HepG2 (cell line): ENCODE results near the gene CSTPP1. TPM values are rescaled to one million over a fixed set of nuclear protein-coding genes. Genes with fewer than 3 reads are reported as not detected.

Experiments used
- ATF1 ChIP-seq: IDR thresholded peaks from 2 replicates; pipeline ENCODE4 v1.6.1; 2016; ENCODE audit warnings: mild to moderate bottlenecking, control low read depth
- ATM ChIP-seq: fragments of 450-650 bp; IDR thresholded peaks from 2 replicates; pipeline ENCODE4 v1.7.1; 2017; ENCODE audit warnings: mild to moderate bottlenecking, borderline replicate concordance
- EED ChIP-seq: sonication (generic); formaldehyde crosslinking; IDR thresholded peaks from 2 replicates; pipeline ENCODE4 v1.5.0; 2020; ENCODE audit warnings: mild to moderate bottlenecking, missing genetic modification reagents
- ETS1 ChIP-seq: sonication (generic); formaldehyde crosslinking; IDR thresholded peaks from 2 replicates; pipeline ENCODE4 v1.4.0; 2020; ENCODE audit warnings: missing genetic modification reagents
- FLYWCH1 ChIP-seq: sonication (generic); formaldehyde crosslinking; IDR thresholded peaks from 2 replicates; pipeline ENCODE4 v1.8.1; 2023; ENCODE audit warnings: mild to moderate bottlenecking, missing genetic modification reagents
- HES4 ChIP-seq: sonication (generic); formaldehyde crosslinking; IDR thresholded peaks from 2 replicates; pipeline ENCODE4 v1.9.0; 2021; ENCODE audit warnings: mild to moderate bottlenecking, missing genetic modification reagents, borderline replicate concordance
- IRF9 ChIP-seq: sonication (generic); formaldehyde crosslinking; IDR thresholded peaks from 2 replicates; pipeline ENCODE4 v1.8.0; 2022; ENCODE audit warnings: missing genetic modification reagents, mild to moderate bottlenecking, borderline replicate concordance
- SIN3B ChIP-seq: fragments of 150-350 bp; IDR thresholded peaks from 2 replicates; pipeline ENCODE4 v1.6.1; 2014; ENCODE audit warnings: low read length
- SRSF1 ChIP-seq: fragments of 200-400 bp; formaldehyde crosslinking; optimal IDR thresholded peaks from 2 replicates; pipeline ENCODE3; 2017; ENCODE audit warnings: mild to moderate bottlenecking, low read depth, low read length, moderate library complexity
- SRY ChIP-seq: sonication (generic); formaldehyde crosslinking; IDR thresholded peaks from 2 replicates; pipeline ENCODE4 v1.8.0; 2022; ENCODE audit warnings: mild to moderate bottlenecking, missing genetic modification reagents
- ZNF510 ChIP-seq: sonication (generic); formaldehyde crosslinking; IDR thresholded peaks from 2 replicates; pipeline ENCODE4 v1.4.0; 2020; ENCODE audit warnings: low read depth, mild to moderate bottlenecking, missing genetic modification reagents
- ZNF672 ChIP-seq: sonication (generic); formaldehyde crosslinking; IDR thresholded peaks from 2 replicates; pipeline ENCODE4 v1.8.1; 2022; ENCODE audit warnings: missing genetic modification reagents
- ZSCAN31 ChIP-seq: sonication (generic); formaldehyde crosslinking; IDR thresholded peaks from 2 replicates; pipeline ENCODE4 v1.5.0; 2020; ENCODE audit warnings: low read depth, mild to moderate bottlenecking, missing genetic modification reagents
- polyA plus RNA-seq, 8 experiments: library from polyadenylated mRNA; depleted of rRNA in 3 of 8; stranded (reverse) in 7 of 8; unstranded in 1 of 8; fragments of >200 nt; fragmentation: Illumina TruSeq in 4 of 8; extraction: Trizol in 4 of 8; gene quantifications; 2 replicates each; pipeline versions ENCODE4 v1.2.1 to v1.2.3, GENCODE V29; 2011 to 2016; ENCODE audit warnings: low read depth in 4 of 8, missing spikeins in 1 of 8, mixed read lengths in 1 of 8; ENCODE audit not compliant: insufficient read depth in 1 of 8
- total RNA-seq, 5 experiments: library from RNA; depleted of rRNA; stranded (reverse); fragments of >200 nt; fragmentation: Illumina TruSeq; extraction: Trizol; gene quantifications; 2 replicates each; pipeline ENCODE4 v1.2.3, GENCODE V29; 2016; ENCODE audit warnings: low read depth in 1 of 5
- TF ChIP-seq, protein P1 (sequence below): sonication (generic); formaldehyde crosslinking; IDR thresholded peaks from 2 replicates; pipeline ENCODE4 v1.4.0; 2020; ENCODE audit warnings: missing genetic modification reagents, borderline replicate concordance
- TF ChIP-seq, protein P2 (sequence below): sonication (generic); formaldehyde crosslinking; IDR thresholded peaks from 2 replicates; pipeline ENCODE4 v1.8.0; 2022; ENCODE audit warnings: mild to moderate bottlenecking, missing genetic modification reagents, borderline replicate concordance

The CSTPP1 gene
- total and polyA plus RNA-seq, 2 of the 13 experiments (the other 11 are each of a cell fraction or from before 2014, with no cell fraction given) = 12.3 to 14.6 TPM

DNA sequence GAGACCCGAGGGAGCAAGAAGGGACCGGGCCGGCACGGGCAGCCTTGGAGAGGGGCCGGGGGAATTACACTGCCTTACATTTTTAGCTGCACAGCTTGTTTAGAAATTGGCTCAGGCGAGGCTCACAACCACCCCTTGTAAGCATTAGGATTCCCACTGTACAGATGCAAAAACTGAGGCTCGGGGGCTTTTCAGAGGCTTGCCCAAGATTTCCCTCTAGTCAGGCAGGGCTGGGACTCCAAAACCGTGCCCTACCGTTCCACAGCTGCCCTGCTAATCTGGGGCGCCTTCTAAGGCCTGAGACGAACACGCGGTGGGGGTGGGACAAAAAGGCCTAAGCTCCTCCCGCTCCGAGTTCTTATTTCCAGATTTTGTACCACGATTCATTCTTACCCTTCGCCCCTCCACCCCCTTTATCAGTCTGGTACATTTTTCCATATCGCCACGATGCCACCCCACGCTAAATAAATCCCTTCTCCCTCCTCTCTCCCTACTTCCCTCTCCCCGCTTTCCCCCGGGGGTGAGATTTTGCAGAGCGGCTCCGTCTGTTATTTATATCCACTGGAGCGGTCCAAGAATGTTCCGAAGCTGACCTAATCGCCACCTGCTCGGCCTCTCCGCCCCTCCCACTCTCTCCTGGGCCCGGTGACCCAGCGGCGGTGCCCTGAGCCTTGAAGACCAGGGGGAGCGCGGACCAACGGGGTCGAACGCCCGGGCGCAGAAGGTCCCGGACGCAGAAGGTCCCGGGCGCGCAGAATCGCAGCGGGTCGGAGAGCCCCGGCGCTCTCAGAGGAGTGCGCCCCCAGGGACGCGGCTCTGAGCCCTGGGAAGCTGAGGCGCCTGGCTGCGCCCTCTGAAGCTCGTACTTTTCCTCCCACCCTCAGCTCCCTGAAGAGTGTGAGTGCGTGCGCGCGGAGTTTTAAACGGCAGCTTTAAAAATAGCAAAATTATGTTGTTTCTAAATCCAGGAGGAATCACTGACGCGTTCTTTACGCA is 250.4 kb downstream of the CSTPP1 start (continued):
- TF ChIP-seq ETS1 (CRISPR knock-in tag) = no peak
- no peak for TF ChIP-seq ATF1 (CRISPR knock-in tag)
- TF ChIP-seq EED (CRISPR knock-in tag) = no peak
- TF ChIP-seq ZSCAN31 (CRISPR knock-in tag) = peak; percentile 47; the same call in 1 of the 2 replicates
- 0 out of 2 replicates have a peak, but pooled peaks have one; percentile 61 for TF ChIP-seq FLYWCH1 (CRISPR knock-in tag)
- no peak for TF ChIP-seq ZNF672 (CRISPR knock-in tag)
- TF ChIP-seq, protein P1, sequence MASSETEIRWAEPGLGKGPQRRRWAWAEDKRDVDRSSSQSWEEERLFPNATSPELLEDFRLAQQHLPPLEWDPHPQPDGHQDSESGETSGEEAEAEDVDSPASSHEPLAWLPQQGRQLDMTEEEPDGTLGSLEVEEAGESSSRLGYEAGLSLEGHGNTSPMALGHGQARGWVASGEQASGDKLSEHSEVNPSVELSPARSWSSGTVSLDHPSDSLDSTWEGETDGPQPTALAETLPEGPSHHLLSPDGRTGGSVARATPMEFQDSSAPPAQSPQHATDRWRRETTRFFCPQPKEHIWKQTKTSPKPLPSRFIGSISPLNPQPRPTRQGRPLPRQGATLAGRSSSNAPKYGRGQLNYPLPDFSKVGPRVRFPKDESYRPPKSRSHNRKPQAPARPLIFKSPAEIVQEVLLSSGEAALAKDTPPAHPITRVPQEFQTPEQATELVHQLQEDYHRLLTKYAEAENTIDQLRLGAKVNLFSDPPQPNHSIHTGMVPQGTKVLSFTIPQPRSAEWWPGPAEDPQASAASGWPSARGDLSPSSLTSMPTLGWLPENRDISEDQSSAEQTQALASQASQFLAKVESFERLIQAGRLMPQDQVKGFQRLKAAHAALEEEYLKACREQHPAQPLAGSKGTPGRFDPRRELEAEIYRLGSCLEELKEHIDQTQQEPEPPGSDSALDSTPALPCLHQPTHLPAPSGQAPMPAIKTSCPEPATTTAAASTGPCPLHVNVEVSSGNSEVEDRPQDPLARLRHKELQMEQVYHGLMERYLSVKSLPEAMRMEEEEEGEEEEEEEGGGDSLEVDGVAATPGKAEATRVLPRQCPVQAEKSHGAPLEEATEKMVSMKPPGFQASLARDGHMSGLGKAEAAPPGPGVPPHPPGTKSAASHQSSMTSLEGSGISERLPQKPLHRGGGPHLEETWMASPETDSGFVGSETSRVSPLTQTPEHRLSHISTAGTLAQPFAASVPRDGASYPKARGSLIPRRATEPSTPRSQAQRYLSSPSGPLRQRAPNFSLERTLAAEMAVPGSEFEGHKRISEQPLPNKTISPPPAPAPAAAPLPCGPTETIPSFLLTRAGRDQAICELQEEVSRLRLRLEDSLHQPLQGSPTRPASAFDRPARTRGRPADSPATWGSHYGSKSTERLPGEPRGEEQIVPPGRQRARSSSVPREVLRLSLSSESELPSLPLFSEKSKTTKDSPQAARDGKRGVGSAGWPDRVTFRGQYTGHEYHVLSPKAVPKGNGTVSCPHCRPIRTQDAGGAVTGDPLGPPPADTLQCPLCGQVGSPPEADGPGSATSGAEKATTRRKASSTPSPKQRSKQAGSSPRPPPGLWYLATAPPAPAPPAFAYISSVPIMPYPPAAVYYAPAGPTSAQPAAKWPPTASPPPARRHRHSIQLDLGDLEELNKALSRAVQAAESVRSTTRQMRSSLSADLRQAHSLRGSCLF (CRISPR knock-in tag) = 0 out of 2 replicates have a peak, but pooled peaks have one; percentile 5
- TF ChIP-seq, protein P2, sequence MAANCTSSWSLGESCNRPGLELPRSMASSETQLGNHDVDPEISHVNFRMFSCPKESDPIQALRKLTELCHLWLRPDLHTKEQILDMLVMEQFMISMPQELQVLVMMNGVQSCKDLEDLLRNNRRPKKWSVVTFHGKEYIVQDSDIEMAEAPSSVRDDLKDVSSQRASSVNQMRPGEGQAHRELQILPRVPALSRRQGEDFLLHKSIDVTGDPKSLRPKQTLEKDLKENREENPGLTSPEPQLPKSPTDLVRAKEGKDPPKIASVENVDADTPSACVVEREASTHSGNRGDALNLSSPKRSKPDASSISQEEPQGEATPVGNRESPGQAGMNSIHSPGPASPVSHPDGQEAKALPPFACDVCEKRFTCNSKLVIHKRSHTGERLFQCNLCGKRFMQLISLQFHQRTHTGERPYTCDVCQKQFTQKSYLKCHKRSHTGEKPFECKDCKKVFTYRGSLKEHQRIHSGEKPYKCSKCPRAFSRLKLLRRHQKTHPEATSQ (CRISPR knock-in tag) = no peak
- TF ChIP-seq ATM = no peak
- 0 out of 2 replicates have a peak, but pooled peaks have one; percentile 65 for TF ChIP-seq SRY (CRISPR knock-in tag)
- peak; percentile 36; the same call in 1 of the 2 replicates for TF ChIP-seq HES4
- no peak for TF ChIP-seq ZNF510
- no peak for TF ChIP-seq IRF9
- TF ChIP-seq SRSF1 = no peak
- TF ChIP-seq SIN3B = no peak
